Daoy (cell line): ENCODE measurements around the gene WDR7. TPM values are rescaled to one million over a fixed set of nuclear protein-coding genes. Genes with fewer than 3 reads are reported as not detected.

Experiments
- DNase-seq: peaks from one replicate; pipeline ENCODE4 v3.0.0-alpha.2; 2015; ENCODE audit warnings: low read depth
- total RNA-seq: library from RNA; depleted of rRNA; stranded (reverse); fragments of >200 nt; shearing (Covaris generic); gene quantifications from 2 replicates; pipeline ENCODE4 v1.2.3, GENCODE V29; 2014

Gene WDR7
- total RNA-seq, 1 experiment from 2014 or later, result 5.8 TPM

DNA sequence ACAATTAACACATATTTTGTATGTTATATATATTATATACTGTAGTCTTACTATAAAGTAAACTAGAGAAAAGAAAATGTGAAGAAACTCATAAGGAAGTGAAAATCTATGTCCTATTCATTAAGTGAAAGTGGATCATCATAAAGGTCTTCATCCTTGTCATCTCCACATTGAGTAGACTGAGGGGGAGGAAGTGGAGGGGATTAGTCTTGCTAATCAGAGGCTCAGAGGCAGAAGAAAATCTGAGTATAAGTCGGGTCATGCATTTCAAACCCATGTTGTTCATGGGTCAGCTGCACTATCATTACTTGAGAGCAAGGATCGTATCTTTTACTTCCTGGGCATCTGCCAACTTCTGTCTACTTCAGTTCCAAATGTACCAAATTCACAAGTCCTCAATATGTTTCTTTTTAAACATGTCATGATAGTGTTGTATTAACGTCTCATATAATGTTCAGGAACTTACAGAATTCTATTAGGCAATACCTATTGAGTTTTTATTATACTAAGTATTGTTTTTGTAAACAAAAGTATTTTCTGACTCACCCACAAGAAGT, 286.8 kb downstream of the WDR7 start:
- DNase-seq, result no peak

- DNase-seq, result no peak
These were observed 294.3 kb downstream of the WDR7 start for GRCh38 chr18:56945171-56946083.

- DNase-seq, result no peak
These were observed 296.1 kb downstream of the WDR7 start for GRCh38 chr18:56947236-56947635.

- DNase-seq, result no peak
These were observed 300.9 kb downstream of the WDR7 start for GRCh38 chr18:56952026-56952425.

DNA sequence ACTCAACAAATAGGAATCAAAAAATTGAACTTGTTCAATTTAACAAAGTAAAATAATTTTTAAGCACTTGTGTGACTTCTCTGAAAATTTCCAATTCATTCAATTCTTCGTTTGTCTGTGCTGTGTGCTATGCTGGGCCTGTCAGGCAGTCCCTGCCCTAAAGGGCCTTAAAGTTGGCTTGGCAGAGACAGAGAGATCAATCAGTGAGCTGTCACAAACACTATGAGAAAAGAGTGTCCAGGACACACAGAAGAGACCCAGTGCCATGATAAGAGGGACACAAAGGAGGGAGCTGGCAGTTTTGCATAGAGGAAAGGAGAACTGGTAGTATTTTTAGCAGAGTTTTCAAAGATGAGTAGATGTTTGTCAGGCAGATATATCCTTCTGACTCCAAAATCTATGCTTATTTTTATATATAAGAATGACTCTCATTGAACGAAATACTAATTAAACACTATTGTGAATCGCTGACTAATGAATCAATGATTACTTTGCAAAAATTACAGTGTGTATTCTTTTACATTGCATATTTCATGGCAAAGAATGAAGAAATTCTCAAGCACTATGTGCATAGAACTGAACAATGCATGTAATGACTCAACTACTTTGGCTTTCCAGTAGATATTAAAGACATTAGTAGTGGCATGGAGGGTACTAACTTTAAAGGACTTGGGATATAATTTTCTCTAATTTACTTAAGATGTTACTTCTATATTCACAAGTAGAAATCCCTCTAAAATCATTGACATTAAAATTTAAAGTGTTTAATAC, 302.5 kb downstream of the WDR7 start:
- no peak for DNase-seq

DNA sequence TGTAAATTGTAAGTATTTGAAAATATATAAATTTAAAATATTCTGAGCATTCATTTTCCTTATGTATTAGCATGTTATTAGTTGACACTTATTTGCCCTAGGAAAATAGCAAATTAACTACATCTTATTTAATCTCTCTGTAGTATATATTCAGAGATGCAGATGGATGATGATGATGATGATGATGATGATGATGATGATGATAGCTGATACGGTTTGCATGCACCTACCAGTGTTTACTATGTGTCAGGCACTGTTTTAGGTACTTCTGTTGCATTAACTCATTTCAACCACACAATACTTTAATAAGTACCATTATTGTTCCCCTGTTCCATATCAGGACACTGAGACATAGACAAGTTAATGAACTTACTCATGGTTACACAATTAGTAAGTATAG, 304.3 kb downstream of the WDR7 start:
- no peak for DNase-seq

DNA sequence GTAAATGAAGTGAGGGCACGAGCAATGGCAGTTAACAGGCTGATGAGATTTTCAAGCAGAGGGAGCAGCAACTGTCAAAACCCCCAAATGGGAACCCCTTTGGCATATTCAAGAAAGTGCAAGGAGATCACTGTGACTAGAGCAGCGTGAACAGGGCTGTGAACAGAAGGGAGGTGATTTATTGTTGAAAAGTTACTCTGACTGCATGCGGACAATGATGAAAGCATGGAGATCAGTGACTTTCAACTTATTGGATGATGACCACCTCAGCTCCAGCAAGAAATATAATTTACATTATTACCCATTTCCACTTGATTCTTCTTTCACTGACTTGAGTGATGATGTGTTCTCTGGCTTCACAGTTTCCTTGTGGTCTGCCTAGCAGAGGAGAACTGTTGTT, 308.0 kb downstream of the WDR7 start:
- DNase-seq, result no peak

DNA sequence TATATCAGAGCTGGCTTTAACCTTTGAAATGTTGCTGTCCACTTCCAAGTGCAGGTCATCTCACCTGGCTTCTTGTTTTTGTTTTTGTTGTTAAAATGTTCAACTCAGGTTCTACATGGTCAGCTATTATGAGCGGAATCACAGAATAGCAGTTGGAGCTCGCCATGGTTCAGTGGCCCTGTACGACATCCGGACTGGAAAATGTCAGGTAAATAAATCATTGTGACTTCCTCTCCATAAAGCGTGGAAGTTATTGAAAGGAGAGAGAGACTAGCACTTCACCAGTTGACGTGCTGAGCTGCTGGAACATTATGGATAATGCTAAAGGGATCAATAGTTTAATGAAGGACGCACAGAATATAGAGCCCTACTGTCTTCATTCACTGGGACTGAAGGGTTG, 311.2 kb downstream of the WDR7 start:
- no peak for DNase-seq

GRCh38 chr18:56967035-56967434, 315.9 kb downstream of the WDR7 start:
- no peak for DNase-seq

GRCh38 chr18:56973487-56973886, 322.3 kb downstream of the WDR7 start:
- DNase-seq, result no peak

DNA sequence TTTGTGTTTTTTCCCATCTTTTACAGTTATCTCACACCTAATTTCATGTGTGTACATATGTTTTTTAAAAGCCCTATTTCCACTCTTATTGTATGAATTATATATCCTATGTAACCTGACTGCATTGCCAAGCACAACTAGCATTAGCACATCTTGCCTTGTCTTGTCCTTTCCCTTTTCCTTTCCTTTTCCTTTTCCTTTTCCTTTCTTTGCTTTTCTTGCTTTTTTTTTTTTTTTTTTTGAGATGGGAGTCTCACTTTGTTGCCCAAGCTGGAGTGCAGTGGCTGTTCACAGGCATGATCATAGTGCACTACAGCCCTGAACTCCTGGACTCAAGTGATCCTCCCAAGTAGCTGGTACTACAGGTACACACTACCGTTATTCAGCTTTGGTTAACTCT, 323.0 kb downstream of the WDR7 start:
- no peak for DNase-seq

DNA sequence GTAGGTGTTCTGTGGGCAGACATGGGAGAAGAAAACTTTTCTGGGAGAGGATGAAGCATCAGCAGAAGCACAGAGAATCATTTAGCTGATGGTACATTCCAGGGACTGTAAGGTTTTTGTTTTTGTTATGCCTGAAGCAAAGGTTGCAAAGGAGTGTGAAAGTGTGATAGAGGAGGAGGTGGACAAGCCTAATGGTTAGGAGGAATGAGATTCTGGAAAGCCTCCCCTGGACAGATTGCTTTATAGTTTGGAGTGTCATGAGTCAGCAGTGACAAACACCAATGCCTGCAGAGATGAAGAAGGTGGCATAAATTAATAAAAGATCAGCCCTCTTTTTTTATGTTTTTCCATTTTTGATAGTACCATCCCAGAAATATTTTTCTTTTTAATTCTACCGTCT, 324.1 kb downstream of the WDR7 start:
- DNase-seq, result no peak

- no peak for DNase-seq
These were observed 326.1 kb downstream of the WDR7 start for GRCh38 chr18:56977309-56977708.

GRCh38 chr18:56977771-56978170, 326.6 kb downstream of the WDR7 start:
- no peak for DNase-seq

DNA sequence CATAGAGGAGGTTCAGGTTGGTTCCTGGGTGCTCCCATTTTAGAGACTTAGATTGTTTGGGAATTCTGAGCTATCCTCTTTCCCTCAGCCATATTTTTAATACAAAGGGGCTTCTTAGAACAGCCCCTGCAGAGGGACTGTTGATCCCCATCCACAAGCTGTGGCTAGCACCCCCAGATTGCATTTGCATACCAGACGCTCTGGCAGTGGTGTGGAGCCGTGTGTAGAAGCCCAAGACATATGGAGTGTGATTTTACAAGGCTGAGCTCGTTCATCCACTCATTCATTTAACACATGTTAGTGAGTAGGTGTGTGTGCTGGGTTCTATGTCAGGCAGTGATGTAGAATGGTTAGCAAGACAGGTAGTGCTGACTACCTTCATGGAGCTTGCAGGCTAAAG, 329.0 kb downstream of the WDR7 start:
- no peak for DNase-seq

GRCh38 chr18:56982766-56983165, 331.6 kb downstream of the WDR7 start:
- DNase-seq, result no peak

DNA sequence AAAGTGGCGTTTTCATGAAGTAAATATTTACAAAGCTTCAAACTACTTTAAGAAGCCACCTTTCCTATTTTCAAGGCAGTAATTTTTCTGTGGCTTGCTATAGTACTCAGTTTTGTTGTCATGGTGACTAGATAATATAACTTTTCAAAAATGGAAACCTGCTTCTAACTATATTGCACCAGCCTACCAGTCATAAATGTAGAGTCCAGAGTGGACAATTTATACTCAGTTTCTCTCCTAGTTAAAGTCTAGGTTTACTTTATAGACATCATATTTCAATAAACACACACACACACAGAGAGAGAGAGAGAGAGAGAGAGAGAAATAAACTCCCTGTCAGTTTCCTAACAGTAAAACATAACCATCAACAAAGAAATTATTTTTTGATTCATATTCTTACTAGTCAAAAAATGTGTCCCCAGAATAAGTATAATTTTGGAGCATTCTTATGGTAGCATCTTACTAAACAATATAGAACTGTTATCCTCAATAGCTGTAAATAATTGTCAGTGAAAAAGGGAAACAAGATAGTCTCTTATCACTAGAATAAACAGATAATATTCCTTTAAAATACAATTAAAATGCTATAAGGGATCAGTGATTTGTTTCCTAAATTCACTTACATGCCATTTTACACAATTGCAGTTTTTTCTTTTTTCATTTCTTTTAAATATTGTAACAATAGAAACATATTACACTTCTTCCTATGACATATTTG, 332.3 kb downstream of the WDR7 start:
- DNase-seq, result no peak

DNA sequence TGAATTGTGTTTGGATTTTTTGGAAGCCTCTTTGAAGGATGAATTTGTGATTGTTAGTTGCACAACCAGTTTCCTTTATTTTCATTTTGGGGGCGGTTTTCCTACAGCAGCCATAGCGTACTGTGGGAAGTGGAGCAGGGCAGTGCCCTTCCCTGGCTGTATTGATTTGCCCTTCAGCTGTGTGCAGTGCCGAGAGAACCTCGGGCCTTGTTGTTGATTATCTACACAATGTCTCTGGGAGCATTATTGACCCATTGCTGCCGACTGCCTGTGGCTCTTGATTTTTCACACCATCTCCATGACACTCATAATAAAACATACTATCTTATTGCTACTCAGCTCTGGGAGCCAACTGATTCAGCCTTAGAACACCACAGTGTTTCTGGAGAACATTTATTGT, 333.6 kb downstream of the WDR7 start:
- no peak for DNase-seq

GRCh38 chr18:56986829-56987228, 335.7 kb downstream of the WDR7 start:
- no peak for DNase-seq

DNA sequence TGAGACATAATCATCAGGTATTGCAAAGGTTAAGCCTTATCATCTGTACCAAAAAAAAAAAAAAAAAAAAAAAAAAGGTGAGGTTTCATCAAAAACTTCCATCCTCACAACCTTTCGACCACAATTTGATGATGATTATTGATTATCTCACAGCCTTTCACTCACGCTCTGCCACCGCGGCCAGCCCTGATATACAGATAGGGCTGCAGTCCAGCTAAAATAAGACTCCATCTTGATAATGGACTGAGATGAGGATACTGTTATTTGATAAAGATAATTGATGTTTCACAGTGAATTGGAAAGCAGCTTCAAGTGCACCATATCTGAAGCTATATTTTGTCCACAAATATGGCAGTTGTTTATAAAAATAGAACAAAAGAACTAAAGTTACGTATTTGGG, 336.1 kb downstream of the WDR7 start:
- DNase-seq, result no peak

DNA sequence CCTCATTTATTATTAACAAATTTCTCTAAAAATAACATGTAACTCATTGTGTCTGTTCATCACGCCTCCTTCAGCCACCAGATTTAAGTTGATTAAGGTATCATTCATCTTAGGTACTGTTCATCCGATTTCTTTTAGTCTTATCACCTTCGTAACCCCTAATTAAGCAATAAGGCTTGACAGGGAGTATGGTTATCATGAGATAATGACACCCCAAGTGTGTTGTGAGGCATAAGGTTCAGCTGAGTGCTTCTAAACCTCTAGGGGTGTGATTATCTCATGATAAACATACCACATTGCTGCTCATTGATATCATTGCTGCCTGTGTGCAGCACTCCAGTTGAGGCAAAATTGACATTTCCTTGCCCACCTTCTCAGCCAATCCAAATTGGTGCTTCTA, 336.9 kb downstream of the WDR7 start:
- no peak for DNase-seq

GRCh38 chr18:56990678-56991077, 339.5 kb downstream of the WDR7 start:
- DNase-seq, result no peak
